Liver (tissue), 9 donors: Measurements from ENCODE around the gene SELL. TPM values are rescaled to one million over a fixed set of nuclear protein-coding genes. Genes with fewer than 3 reads are reported as not detected.

Experiments used
- DNase-seq: peaks from one replicate; pipeline ENCODE4 v3.0.0-alpha.2; 2017; ENCODE audit warnings: low spot score
- H3K27ac ChIP-seq, 2 donors: one replicate each; pipeline ENCODE4 v1.7.0; 2013; ENCODE audit warnings: inconsistent platforms in 2 of 2, low read length in 2 of 2, control low read depth in 1 of 2, low read depth in 1 of 2, mild to moderate bottlenecking in 1 of 2
- H3K27me3 ChIP-seq, 4 donors: one replicate each; pipeline versions ENCODE4 v1.6.1 to v1.7.0; 2013; ENCODE audit warnings: low read length in 3 of 4, inconsistent platforms in 1 of 4, mild to moderate bottlenecking in 1 of 4, moderate library complexity in 1 of 4; ENCODE audit not compliant: control insufficient read depth in 4 of 4, insufficient read depth in 4 of 4
- H3K36me3 ChIP-seq, 4 donors: one replicate each; pipeline versions ENCODE4 v1.6.1 to v1.7.0; 2013; ENCODE audit warnings: low read length in 3 of 4, mild to moderate bottlenecking in 3 of 4, low read depth in 1 of 4, moderate library complexity in 1 of 4; ENCODE audit not compliant: control insufficient read depth in 4 of 4, insufficient read depth in 3 of 4
- H3K4me1 ChIP-seq, 4 donors: one replicate each; pipeline versions ENCODE4 v1.6.1 to v1.7.0; 2013; ENCODE audit warnings: low read length in 3 of 4, mild to moderate bottlenecking in 3 of 4, moderate library complexity in 1 of 4; ENCODE audit not compliant: control insufficient read depth in 4 of 4, insufficient read depth in 4 of 4
- H3K4me3 ChIP-seq, 3 donors: one replicate each; pipeline versions ENCODE4 v1.6.1 to v1.7.0; 2013; ENCODE audit warnings: low read length in 3 of 3, control low read depth in 1 of 3, low read depth in 1 of 3, mild to moderate bottlenecking in 1 of 3
- H3K9ac ChIP-seq, 2 donors: one replicate each; pipeline ENCODE4 v1.7.0; 2013; ENCODE audit warnings: low read length in 2 of 2, mild to moderate bottlenecking in 2 of 2, moderate library complexity in 2 of 2, control low read depth in 1 of 2, low read depth in 1 of 2
- H3K9me3 ChIP-seq, 4 donors: one replicate each; pipeline versions ENCODE4 v1.6.1 to v1.7.0; 2013; ENCODE audit warnings: low read length in 3 of 4; ENCODE audit not compliant: control insufficient read depth in 4 of 4
- EGR1 ChIP-seq, 2 donors: IDR thresholded peaks; 2 replicates each; pipeline ENCODE4 v1.6.1; 2016 to 2018; ENCODE audit warnings: antibody characterized with exemption in 2 of 2, low read depth in 2 of 2
- FOXA1 ChIP-seq: IDR thresholded peaks from 2 replicates; pipeline ENCODE4 v1.6.1; 2016; ENCODE audit warnings: antibody characterized with exemption
- FOXA2 ChIP-seq: IDR thresholded peaks from 2 replicates; pipeline ENCODE4 v1.6.1; 2016; ENCODE audit warnings: antibody characterized with exemption
- GABPA ChIP-seq, 2 donors: IDR thresholded peaks in 1 of 2; conservative IDR thresholded peaks in 1 of 2; 2 replicates each; pipeline ENCODE4 v1.6.1; 2016; ENCODE audit warnings: antibody characterized with exemption in 2 of 2, mild to moderate bottlenecking in 1 of 2, moderate library complexity in 1 of 2
- HNF4A ChIP-seq, 2 donors: conservative IDR thresholded peaks; 2 replicates each; pipeline ENCODE4 v1.6.1; 2016; ENCODE audit warnings: antibody characterized with exemption in 2 of 2, mild to moderate bottlenecking in 2 of 2
- HNF4G ChIP-seq: IDR thresholded peaks from 2 replicates; pipeline ENCODE4 v1.6.1; 2016; ENCODE audit warnings: antibody characterized with exemption
- JUND ChIP-seq, 2 donors: IDR thresholded peaks; 2 replicates each; pipeline ENCODE4 v1.6.1; 2016; ENCODE audit warnings: antibody characterized with exemption in 2 of 2
- NR2F2 ChIP-seq: IDR thresholded peaks from 2 replicates; pipeline ENCODE4 v1.6.1; 2016; ENCODE audit warnings: antibody characterized with exemption
- RAD21 ChIP-seq, 2 donors: IDR thresholded peaks; 2 replicates each; pipeline ENCODE4 v1.6.1; 2016; ENCODE audit warnings: antibody characterized with exemption in 2 of 2, mild to moderate bottlenecking in 2 of 2
- RXRA ChIP-seq, 2 donors: IDR thresholded peaks; 2 replicates each; pipeline ENCODE4 v1.6.1; 2017 to 2018; ENCODE audit warnings: antibody characterized with exemption in 2 of 2, mild to moderate bottlenecking in 1 of 2
- SP1 ChIP-seq: IDR thresholded peaks from 2 replicates; pipeline ENCODE4 v1.6.1; 2018; ENCODE audit warnings: antibody characterized with exemption, mild to moderate bottlenecking
- TAF1 ChIP-seq: conservative IDR thresholded peaks from 2 replicates; pipeline ENCODE4 v1.6.1; 2016; ENCODE audit warnings: antibody characterized with exemption, mild to moderate bottlenecking
- YY1 ChIP-seq: IDR thresholded peaks from 2 replicates; pipeline ENCODE4 v1.6.1; 2016; ENCODE audit warnings: antibody characterized with exemption, mild to moderate bottlenecking
- polyA plus RNA-seq, 2 donors: library from polyadenylated mRNA; stranded (reverse) in 1 of 2; unstranded in 1 of 2; fragments of 200-250 nt in 1 of 2; fragments of >200 nt in 1 of 2; fragmentation: Nextera tagmentation in 1 of 2; extraction: Ambion mirVana in 1 of 2; gene quantifications; one replicate each; pipeline versions ENCODE4 v1.2.1 to v1.2.3, GENCODE V29; 2013 to 2015
- total RNA-seq, 2 donors: library from RNA; depleted of rRNA; stranded (reverse); fragments of >200 nt; gene quantifications; one replicate each; pipeline ENCODE4 v1.2.3, GENCODE V29; 2014
- TF ChIP-seq, protein P1 (sequence below): IDR thresholded peaks from 2 replicates; pipeline ENCODE4 v1.6.1; 2016; ENCODE audit warnings: antibody characterized with exemption, mild to moderate bottlenecking
- TF ChIP-seq, protein P2 (sequence below): IDR thresholded peaks from 2 replicates; pipeline ENCODE4 v1.6.1; 2016; ENCODE audit warnings: antibody characterized with exemption
- TF ChIP-seq, protein P3 (sequence below): IDR thresholded peaks from 2 replicates; pipeline ENCODE4 v1.6.1; 2016; ENCODE audit warnings: antibody characterized with exemption
- TF ChIP-seq, protein P4 (sequence below): fragments of 150-350 bp; IDR thresholded peaks from 2 replicates; pipeline ENCODE4 v1.5.1; 2017; ENCODE audit warnings: improper control_type of control experiment, low read depth, low read length; ENCODE audit not compliant: missing input control
- TF ChIP-seq, protein P5 (sequence below): IDR thresholded peaks from 2 replicates; pipeline ENCODE4 v1.6.1; 2016; ENCODE audit warnings: antibody characterized with exemption
- donor health status: healthy.
- donor health status: healthy.
- donor health status: healthy.
- donor health status: healthy.
- donor health status: healthy.

Gene SELL
- total and polyA plus RNA-seq, 4 donors: 1.5 to 9.9 (median 4.8) TPM

DNA sequence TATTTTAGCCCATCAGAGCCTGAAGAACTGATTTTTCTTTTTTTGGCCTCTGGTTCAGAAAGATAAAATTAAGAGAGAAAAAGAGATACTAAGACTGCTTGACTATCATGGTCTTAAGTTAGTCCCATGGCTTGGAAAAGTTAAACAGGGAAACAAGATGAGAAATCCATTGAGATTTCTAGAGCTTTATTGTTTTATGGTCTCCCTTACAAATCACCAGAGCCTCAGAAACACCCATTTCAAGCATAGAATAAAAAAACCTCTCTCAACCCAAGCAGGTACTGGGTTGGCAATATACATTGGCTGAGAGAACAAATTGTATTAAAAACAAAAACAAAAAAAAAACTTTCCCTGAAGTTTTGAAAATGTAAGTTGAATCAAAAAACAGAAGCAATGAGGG, 18.6 kb upstream of the SELL start:
- TF ChIP-seq, protein P1, sequence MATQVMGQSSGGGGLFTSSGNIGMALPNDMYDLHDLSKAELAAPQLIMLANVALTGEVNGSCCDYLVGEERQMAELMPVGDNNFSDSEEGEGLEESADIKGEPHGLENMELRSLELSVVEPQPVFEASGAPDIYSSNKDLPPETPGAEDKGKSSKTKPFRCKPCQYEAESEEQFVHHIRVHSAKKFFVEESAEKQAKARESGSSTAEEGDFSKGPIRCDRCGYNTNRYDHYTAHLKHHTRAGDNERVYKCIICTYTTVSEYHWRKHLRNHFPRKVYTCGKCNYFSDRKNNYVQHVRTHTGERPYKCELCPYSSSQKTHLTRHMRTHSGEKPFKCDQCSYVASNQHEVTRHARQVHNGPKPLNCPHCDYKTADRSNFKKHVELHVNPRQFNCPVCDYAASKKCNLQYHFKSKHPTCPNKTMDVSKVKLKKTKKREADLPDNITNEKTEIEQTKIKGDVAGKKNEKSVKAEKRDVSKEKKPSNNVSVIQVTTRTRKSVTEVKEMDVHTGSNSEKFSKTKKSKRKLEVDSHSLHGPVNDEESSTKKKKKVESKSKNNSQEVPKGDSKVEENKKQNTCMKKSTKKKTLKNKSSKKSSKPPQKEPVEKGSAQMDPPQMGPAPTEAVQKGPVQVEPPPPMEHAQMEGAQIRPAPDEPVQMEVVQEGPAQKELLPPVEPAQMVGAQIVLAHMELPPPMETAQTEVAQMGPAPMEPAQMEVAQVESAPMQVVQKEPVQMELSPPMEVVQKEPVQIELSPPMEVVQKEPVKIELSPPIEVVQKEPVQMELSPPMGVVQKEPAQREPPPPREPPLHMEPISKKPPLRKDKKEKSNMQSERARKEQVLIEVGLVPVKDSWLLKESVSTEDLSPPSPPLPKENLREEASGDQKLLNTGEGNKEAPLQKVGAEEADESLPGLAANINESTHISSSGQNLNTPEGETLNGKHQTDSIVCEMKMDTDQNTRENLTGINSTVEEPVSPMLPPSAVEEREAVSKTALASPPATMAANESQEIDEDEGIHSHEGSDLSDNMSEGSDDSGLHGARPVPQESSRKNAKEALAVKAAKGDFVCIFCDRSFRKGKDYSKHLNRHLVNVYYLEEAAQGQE: no peak
- TF ChIP-seq, protein P2, sequence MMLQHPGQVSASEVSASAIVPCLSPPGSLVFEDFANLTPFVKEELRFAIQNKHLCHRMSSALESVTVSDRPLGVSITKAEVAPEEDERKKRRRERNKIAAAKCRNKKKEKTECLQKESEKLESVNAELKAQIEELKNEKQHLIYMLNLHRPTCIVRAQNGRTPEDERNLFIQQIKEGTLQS: no peak
- TF ChIP-seq HNF4G: no peak
- TF ChIP-seq RXRA (IDR thresholded peaks at IDR 0.05): no peak
- no peak for TF ChIP-seq YY1
- TF ChIP-seq EGR1 (IDR thresholded peaks at IDR 0.05; ENCODE audit: low read depth in 2 of 2): no peak
- TF ChIP-seq FOXA1: no peak
- TF ChIP-seq GABPA (IDR thresholded peaks at IDR 0.05 in 1 of 2, conservative IDR thresholded peaks at IDR 0.05 in 1 of 2): no peak
- TF ChIP-seq, protein P3, sequence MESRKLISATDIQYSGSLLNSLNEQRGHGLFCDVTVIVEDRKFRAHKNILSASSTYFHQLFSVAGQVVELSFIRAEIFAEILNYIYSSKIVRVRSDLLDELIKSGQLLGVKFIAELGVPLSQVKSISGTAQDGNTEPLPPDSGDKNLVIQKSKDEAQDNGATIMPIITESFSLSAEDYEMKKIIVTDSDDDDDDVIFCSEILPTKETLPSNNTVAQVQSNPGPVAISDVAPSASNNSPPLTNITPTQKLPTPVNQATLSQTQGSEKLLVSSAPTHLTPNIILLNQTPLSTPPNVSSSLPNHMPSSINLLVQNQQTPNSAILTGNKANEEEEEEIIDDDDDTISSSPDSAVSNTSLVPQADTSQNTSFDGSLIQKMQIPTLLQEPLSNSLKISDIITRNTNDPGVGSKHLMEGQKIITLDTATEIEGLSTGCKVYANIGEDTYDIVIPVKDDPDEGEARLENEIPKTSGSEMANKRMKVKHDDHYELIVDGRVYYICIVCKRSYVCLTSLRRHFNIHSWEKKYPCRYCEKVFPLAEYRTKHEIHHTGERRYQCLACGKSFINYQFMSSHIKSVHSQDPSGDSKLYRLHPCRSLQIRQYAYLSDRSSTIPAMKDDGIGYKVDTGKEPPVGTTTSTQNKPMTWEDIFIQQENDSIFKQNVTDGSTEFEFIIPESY: no peak
- no peak for TF ChIP-seq SP1
- TF ChIP-seq NR2F2: no peak
- no peak for TF ChIP-seq RAD21 (IDR thresholded peaks at IDR 0.05)
- TF ChIP-seq TAF1: no peak
- TF ChIP-seq HNF4A (conservative IDR thresholded peaks at IDR 0.05): no peak
- TF ChIP-seq, protein P4, sequence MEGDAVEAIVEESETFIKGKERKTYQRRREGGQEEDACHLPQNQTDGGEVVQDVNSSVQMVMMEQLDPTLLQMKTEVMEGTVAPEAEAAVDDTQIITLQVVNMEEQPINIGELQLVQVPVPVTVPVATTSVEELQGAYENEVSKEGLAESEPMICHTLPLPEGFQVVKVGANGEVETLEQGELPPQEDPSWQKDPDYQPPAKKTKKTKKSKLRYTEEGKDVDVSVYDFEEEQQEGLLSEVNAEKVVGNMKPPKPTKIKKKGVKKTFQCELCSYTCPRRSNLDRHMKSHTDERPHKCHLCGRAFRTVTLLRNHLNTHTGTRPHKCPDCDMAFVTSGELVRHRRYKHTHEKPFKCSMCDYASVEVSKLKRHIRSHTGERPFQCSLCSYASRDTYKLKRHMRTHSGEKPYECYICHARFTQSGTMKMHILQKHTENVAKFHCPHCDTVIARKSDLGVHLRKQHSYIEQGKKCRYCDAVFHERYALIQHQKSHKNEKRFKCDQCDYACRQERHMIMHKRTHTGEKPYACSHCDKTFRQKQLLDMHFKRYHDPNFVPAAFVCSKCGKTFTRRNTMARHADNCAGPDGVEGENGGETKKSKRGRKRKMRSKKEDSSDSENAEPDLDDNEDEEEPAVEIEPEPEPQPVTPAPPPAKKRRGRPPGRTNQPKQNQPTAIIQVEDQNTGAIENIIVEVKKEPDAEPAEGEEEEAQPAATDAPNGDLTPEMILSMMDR: no peak
- no peak for TF ChIP-seq FOXA2
- TF ChIP-seq JUND (IDR thresholded peaks at IDR 0.05): no peak
- TF ChIP-seq, protein P5, sequence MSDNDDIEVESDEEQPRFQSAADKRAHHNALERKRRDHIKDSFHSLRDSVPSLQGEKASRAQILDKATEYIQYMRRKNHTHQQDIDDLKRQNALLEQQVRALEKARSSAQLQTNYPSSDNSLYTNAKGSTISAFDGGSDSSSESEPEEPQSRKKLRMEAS: no peak
- DNase-seq: no peak
- H3K9me3 ChIP-seq: no peaks in the 10 kb centered on the region
- no peaks in the 10 kb centered on the region for H3K36me3 ChIP-seq
- H3K9ac ChIP-seq: no peak overlapping the region
- no peak overlapping the region for H3K27ac ChIP-seq
- no peak overlapping the region for H3K4me3 ChIP-seq
- H3K4me1 ChIP-seq: peaks cover 0 to 25% (median 19%) of the 10 kb centered on the region in 4 donors
- no peaks in the 10 kb centered on the region for H3K27me3 ChIP-seq
